ENCODE measurements around the gene PRCD. TPM values are rescaled to one million over a fixed set of nuclear protein-coding genes. Genes with fewer than 3 reads are reported as not detected.

The PRCD gene
- total RNA-seq, 2 donors from 2014 or later, result 0.52 to 4.6 TPM

DNA sequence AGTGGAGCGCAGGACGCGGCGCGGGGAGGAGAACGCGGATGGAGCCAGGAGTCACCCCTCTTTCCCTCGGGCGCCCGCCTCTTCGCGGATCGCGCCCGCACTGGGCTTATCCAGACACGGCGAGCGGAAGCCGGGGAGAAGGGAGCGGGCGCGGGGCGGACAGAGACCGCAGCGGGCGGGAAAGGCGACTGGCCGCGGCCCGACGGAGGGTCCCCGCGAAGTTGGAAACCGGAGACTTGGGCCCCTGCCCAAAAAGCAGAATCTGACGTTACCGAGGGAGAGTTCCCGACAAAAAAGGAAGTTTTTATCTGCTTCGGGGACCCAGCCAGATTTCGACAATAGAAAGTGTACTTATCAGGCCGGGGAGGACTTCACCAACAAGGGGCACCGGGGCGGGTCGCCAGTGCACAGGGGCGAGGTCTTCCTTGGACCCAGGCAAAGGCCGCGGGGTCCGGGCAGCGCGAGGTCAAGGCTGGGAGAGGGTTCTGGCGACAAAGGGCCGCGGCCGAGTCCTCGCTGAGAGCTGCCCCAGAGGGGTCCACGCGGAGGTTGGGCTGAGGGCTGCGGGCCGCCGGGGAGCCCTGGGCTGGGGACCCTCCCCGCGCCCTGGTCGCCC is 45.3 kb downstream of the PRCD start:
- Histone ChIP-seq H3K9me3 (no peaks in the 10 kb centered on the region), H3K27ac (peak overlapping the region in 3 of 4 donors; percentile 78 to 79 (median 78)), H3K4me3 (peak overlapping the region; percentile 32 to 80), H3K36me3 (replicated peaks in 1 of 2; ENCODE audit: insufficient read depth in 1 of 2, low read depth in 2 of 2) (no peaks in the 10 kb centered on the region), H3K4me1 (peaks cover 24% of the 10 kb centered on the region), H3K27me3 (no peaks in the 10 kb centered on the region)
- ATAC-seq (peak; percentile 38), DNase-seq (peak in 3 of 4 donors; percentile 18 to 39 (median 34))
- TF ChIP-seq POLR2A (IDR thresholded peaks at IDR 0.05), result peak in 1 of 3 donors; percentile 30
- TF ChIP-seq, protein P1, sequence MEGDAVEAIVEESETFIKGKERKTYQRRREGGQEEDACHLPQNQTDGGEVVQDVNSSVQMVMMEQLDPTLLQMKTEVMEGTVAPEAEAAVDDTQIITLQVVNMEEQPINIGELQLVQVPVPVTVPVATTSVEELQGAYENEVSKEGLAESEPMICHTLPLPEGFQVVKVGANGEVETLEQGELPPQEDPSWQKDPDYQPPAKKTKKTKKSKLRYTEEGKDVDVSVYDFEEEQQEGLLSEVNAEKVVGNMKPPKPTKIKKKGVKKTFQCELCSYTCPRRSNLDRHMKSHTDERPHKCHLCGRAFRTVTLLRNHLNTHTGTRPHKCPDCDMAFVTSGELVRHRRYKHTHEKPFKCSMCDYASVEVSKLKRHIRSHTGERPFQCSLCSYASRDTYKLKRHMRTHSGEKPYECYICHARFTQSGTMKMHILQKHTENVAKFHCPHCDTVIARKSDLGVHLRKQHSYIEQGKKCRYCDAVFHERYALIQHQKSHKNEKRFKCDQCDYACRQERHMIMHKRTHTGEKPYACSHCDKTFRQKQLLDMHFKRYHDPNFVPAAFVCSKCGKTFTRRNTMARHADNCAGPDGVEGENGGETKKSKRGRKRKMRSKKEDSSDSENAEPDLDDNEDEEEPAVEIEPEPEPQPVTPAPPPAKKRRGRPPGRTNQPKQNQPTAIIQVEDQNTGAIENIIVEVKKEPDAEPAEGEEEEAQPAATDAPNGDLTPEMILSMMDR (IDR thresholded peaks at IDR 0.05), result no peak
- intact Hi-C loops (cut with DNase I), result no loop called here
- WGBS, 2 donors, result 1% methylated on average over 16 to 62 of the region's 62 CpGs

DNA sequence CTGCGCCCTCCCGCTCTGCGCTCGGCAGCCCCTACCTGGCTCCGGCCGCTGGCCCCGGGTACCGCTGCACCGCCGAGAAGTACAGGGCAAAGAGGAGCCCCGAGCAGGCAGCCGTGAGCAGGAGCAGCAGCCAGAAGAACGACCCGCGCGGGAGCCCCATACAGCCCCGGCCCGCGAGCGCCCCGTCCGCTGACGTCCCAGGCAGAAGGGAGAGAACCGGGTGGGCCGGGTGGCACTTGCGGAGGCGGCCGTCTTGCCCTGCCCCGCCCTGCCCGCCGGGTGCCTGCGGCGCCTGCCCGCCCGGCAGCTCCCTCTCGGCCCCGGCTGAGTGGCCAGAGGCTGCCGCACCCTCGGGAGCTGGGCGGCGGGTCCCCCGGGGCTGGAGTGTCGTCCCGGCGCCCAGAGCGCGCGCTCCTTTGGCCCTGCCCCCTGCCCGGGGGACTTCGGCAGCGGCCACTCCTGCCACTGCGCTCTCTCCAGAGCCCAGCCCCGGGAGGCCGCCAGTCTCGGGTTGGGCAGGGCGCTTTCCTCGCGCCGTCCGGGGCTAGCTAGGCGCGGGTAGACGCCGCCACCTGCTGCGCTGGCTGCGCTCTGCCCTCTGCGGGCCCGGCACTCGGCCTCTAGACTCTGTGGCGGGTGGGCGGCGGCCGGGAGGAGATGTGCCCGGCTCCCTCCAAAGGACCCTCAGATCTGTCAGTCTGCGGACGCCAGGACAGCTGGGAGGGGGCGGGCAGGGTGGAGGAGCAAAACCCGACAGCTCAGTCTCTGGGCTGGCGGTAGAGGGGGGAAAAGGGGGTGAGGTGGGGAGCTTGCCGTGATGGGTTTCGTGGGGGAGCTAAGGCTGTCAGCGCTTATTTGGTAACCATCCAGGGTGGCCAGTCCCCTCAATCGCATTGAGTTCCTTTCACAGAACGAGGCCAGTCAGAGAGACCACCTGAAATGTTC is 46.1 kb downstream of the PRCD start, which contains the start of gene ST6GALNAC2:
Gene ST6GALNAC2, minus strand, starts transcription at position 212 of the 945 bp plus-strand sequence. Its CDS starts 52 bp downstream, at position 160.
- peak; percentile 90 for ATAC-seq
- H3K27me3 ChIP-seq, result no peaks in the 10 kb centered on the region
- intact Hi-C loops (cut with DNase I), result no loop called here
- peak within 1 kb of the TSS in 3 of 4 donors; percentile 78 to 79 (median 78) for H3K27ac ChIP-seq
- 1 to 7% methylated on average over 5 to 76 of the region's 84 CpGs for WGBS, 2 donors
- TF ChIP-seq, protein P1 (IDR thresholded peaks at IDR 0.05), result peak; percentile 26 to 78 (median 60)
- TF ChIP-seq POLR2A (IDR thresholded peaks at IDR 0.05), result peak; percentile 50 to 64 (median 56)
- peak within 1 kb of the TSS; percentile 32 to 80 for H3K4me3 ChIP-seq
- peaks cover 24% of the 10 kb centered on the region for H3K4me1 ChIP-seq
- H3K9me3 ChIP-seq, result no peaks in the 10 kb centered on the region
- H3K36me3 ChIP-seq (replicated peaks in 1 of 2; ENCODE audit: insufficient read depth in 1 of 2, low read depth in 2 of 2), result no peaks in the 10 kb centered on the region
- DNase-seq, result peak; percentile 68 to 80 (median 78)

DNA sequence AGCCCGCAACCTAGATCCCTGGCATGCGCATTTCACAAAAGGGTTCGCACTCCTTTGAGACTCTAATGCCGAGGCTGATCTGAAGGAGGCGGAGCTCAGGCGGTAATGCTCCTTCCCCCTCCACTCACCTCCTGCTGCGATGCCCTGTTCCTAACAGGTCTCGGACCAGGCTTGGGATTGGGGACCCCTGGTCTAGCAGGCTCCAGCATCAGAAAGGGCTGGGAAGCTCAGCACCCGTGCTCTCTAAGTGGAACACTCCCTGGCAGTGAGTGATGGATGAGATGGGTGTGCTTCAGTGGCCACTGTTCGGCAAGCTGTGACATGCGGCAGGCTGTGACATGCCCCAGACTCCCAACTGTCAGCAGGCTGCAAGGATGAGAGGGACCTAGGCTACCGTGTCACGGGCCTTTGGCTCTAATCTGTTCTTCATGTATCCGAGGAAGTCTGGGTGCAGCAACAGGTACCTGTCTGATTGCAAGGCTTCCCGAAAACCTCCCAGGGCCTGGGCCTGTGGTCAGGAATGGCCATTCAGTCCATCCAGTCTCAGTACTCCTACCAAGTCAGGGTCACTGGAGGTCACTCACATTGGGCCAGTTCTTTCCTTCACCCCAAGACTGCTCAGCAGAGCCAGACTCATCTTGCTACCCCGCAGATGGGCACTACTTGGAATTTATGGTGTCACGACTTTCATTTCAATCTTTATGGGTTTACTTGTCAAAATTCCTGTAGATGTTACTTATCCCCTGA is 47.1 kb downstream of the PRCD start:
- DNase-seq (no peak), ATAC-seq (no peak)
- Histone ChIP-seq H3K27me3 (no peaks in the 10 kb centered on the region), H3K4me1 (peaks cover 24% of the 10 kb centered on the region), H3K9me3 (no peaks in the 10 kb centered on the region), H3K4me3 (no peak overlapping the region), H3K36me3 (replicated peaks in 1 of 2; ENCODE audit: insufficient read depth in 1 of 2, low read depth in 2 of 2) (no peaks in the 10 kb centered on the region), H3K27ac (no peak overlapping the region)
- WGBS, 2 donors, result 41 to 53% methylated on average over 16 to 17 of the region's 17 CpGs
- intact Hi-C loops (cut with DNase I), result no loop called here
- TF ChIP-seq, protein P1 (IDR thresholded peaks at IDR 0.05), result no peak
- TF ChIP-seq POLR2A (IDR thresholded peaks at IDR 0.05), result no peak

- Histone ChIP-seq H3K9me3 (no peaks in the 10 kb centered on the region), H3K4me1 (peaks cover 24% of the 10 kb centered on the region), H3K36me3 (replicated peaks in 1 of 2; ENCODE audit: insufficient read depth in 1 of 2, low read depth in 2 of 2) (no peaks in the 10 kb centered on the region), H3K4me3 (no peak overlapping the region), H3K27me3 (no peaks in the 10 kb centered on the region), H3K27ac (no peak overlapping the region)
- no peak for DNase-seq
- no peak for TF ChIP-seq POLR2A (IDR thresholded peaks at IDR 0.05)
- TF ChIP-seq, protein P1 (IDR thresholded peaks at IDR 0.05), result no peak
- intact Hi-C loops (cut with DNase I), result no loop called here
- no peak for ATAC-seq
Measured at GRCh38 chr17:76588182-76588581, 48.3 kb downstream of the PRCD start.
